ENCODE data around the gene PHEX.

PHEX gene

GRCh38 chrX:22032084-22032483, at the start of gene PHEX:
PHEX (plus strand) TSS chrX:22032325; CDS start chrX:22033006, 681 bp downstream.
- DNase-seq, result no peak
- intact Hi-C loops (cut with DNase I; ENCODE audit: low total_unique reads), result no loop called here
- no peaks in the 10 kb centered on the region for H3K4me1 ChIP-seq
- H3K27me3 ChIP-seq, result no peaks in the 10 kb centered on the region
- H3K9me3 ChIP-seq, result no peaks in the 10 kb centered on the region
- no peak within 1 kb of the TSS for H3K27ac ChIP-seq
- no peaks in the 10 kb centered on the region for H3K36me3 ChIP-seq
- TF ChIP-seq, protein P1, sequence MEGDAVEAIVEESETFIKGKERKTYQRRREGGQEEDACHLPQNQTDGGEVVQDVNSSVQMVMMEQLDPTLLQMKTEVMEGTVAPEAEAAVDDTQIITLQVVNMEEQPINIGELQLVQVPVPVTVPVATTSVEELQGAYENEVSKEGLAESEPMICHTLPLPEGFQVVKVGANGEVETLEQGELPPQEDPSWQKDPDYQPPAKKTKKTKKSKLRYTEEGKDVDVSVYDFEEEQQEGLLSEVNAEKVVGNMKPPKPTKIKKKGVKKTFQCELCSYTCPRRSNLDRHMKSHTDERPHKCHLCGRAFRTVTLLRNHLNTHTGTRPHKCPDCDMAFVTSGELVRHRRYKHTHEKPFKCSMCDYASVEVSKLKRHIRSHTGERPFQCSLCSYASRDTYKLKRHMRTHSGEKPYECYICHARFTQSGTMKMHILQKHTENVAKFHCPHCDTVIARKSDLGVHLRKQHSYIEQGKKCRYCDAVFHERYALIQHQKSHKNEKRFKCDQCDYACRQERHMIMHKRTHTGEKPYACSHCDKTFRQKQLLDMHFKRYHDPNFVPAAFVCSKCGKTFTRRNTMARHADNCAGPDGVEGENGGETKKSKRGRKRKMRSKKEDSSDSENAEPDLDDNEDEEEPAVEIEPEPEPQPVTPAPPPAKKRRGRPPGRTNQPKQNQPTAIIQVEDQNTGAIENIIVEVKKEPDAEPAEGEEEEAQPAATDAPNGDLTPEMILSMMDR (IDR thresholded peaks at IDR 0.05), result no peak
- no peak within 1 kb of the TSS for H3K4me3 ChIP-seq

DNA sequence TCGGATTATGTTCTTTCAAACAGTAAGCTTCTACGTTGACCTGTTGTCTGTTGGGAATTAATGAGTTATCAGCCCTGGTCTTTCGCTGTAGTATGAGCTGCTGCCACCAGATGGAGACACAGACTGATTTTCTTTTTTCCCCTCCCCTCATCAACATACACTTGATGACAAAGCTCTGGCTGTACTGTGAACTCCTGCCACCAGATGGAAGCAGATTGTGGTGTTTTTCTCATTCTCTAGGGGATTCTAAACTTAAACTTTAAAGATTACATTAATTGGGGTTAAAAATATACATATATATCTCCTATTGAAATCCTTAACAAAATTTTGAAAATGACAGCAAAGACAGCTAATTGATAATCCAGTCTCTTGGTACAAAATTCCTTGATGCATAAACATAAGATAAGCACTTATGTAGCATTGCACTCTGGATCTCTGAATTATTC, 46.8 kb upstream of the PHEX start:
- peaks cover 0 to 15% (median 0%) of the 10 kb centered on the region in 3 donors for H3K36me3 ChIP-seq
- no peaks in the 10 kb centered on the region for H3K4me1 ChIP-seq
- H3K27me3 ChIP-seq, result no peaks in the 10 kb centered on the region
- no peaks in the 10 kb centered on the region for H3K9me3 ChIP-seq
- intact Hi-C loops (cut with DNase I; ENCODE audit: low total_unique reads), result loop anchor here (10.0 kb wide), 1 partner anchor 759 kb away; no protein-coding TSS in a partner anchor
- no peak overlapping the region for H3K4me3 ChIP-seq
- no peak overlapping the region for H3K27ac ChIP-seq
- peak; percentile 51 to 69 for DNase-seq
- TF ChIP-seq, protein P1 (IDR thresholded peaks at IDR 0.05), result peak; percentile 79 to 80

DNA sequence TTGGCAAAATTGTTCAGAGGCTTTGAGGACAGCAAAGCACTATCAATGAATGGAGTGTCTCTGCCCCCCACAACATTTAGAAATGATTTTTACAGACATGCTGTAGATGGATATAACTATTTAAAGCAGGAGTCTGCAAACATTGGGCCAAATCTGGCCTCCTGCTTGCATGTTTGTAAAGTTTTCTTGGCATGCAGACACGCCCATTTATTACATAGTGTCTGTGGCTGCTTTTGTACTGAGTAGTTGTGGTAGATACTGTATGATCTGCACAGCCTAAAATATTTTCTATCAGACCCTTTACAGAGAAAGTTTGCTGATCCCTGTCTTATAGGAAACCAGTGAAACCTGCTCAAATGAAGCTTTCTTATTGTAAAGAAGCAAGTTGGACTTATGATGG, 45.5 kb upstream of the PHEX start:
- no peaks in the 10 kb centered on the region for H3K9me3 ChIP-seq
- DNase-seq, result no peak
- no peak overlapping the region for H3K4me3 ChIP-seq
- TF ChIP-seq, protein P1 (IDR thresholded peaks at IDR 0.05), result no peak
- peaks cover 0 to 15% (median 7%) of the 10 kb centered on the region in 3 donors for H3K36me3 ChIP-seq
- H3K27ac ChIP-seq, result no peak overlapping the region
- no peaks in the 10 kb centered on the region for H3K27me3 ChIP-seq
- H3K4me1 ChIP-seq, result no peaks in the 10 kb centered on the region
- intact Hi-C loops (cut with DNase I; ENCODE audit: low total_unique reads), result loop anchor here (10.0 kb wide), 1 partner anchor 758 kb away; no protein-coding TSS in a partner anchor

GRCh38 chrX:21989384-21989783, 42.7 kb upstream of the PHEX start:
- DNase-seq, result no peak
- Histone ChIP-seq H3K9me3 (no peaks in the 10 kb centered on the region), H3K27me3 (no peaks in the 10 kb centered on the region), H3K36me3 (peaks cover 0 to 21% (median 18%) of the 10 kb centered on the region in 3 donors), H3K27ac (no peak overlapping the region), H3K4me1 (no peaks in the 10 kb centered on the region), H3K4me3 (no peak overlapping the region)
- intact Hi-C loops (cut with DNase I; ENCODE audit: low total_unique reads), result loop anchor here (10.0 kb wide), 1 partner anchor 755 kb away; no protein-coding TSS in a partner anchor
- TF ChIP-seq, protein P1 (IDR thresholded peaks at IDR 0.05), result no peak

DNA sequence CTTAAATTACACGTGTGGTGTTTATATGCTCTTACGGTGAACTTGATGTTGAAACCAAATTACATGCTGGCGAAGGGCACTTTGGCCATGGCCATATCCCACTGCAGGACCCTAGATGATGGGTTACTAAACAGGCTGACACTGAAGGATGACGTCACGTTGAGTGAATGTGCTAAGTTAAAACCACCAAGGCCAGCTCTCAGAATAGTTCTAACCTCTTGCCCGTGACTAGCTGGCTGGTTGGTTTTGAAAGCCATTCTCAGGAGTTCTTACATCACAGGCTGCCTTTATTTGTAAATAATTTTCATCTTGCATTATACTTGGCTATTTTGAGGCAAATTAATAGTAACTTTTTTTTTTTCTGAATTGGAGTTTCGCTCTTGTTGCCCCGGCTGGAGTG, 41.3 kb upstream of the PHEX start:
- intact Hi-C loops (cut with DNase I; ENCODE audit: low total_unique reads), result no loop called here

More for the DNA sequence above, 41.3 kb upstream of the PHEX start:
- H3K27me3 ChIP-seq, result no peaks in the 10 kb centered on the region
- TF ChIP-seq, protein P1 (IDR thresholded peaks at IDR 0.05), result no peak
- no peak overlapping the region for H3K4me3 ChIP-seq
- no peaks in the 10 kb centered on the region for H3K9me3 ChIP-seq
- H3K4me1 ChIP-seq, result no peaks in the 10 kb centered on the region
- no peak for DNase-seq
- H3K36me3 ChIP-seq, result peaks cover 0 to 21% (median 18%) of the 10 kb centered on the region in 3 donors
- H3K27ac ChIP-seq, result no peak overlapping the region
